ENCODE measurements around the gene PDXK.

Gene PDXK

GRCh38 chr21:43794311-43794710 is 75.4 kb downstream of the PDXK start:
- no peak for TF ChIP-seq CTCF (IDR thresholded peaks at IDR 0.05; ENCODE audit: borderline replicate concordance, insufficient read depth, low read depth, low read length)
- no peak overlapping the region for H3K4me3 ChIP-seq (ENCODE audit: low read depth, low read length)

- no peak for TF ChIP-seq CTCF (IDR thresholded peaks at IDR 0.05; ENCODE audit: borderline replicate concordance, insufficient read depth, low read depth, low read length)
- no peak overlapping the region for H3K4me3 ChIP-seq (ENCODE audit: low read depth, low read length)
These were observed 75.9 kb downstream of the PDXK start for GRCh38 chr21:43794857-43795256.

GRCh38 chr21:43797415-43797814 is 78.5 kb downstream of the PDXK start:
- no peak overlapping the region for H3K4me3 ChIP-seq (ENCODE audit: low read depth, low read length)
- no peak for TF ChIP-seq CTCF (IDR thresholded peaks at IDR 0.05; ENCODE audit: borderline replicate concordance, insufficient read depth, low read depth, low read length)

- TF ChIP-seq CTCF (IDR thresholded peaks at IDR 0.05; ENCODE audit: borderline replicate concordance, insufficient read depth, low read depth, low read length): no peak
- no peak overlapping the region for H3K4me3 ChIP-seq (ENCODE audit: low read depth, low read length)
These were observed 79.2 kb downstream of the PDXK start for GRCh38 chr21:43797925-43798715.

- no peak overlapping the region for H3K4me3 ChIP-seq (ENCODE audit: low read depth, low read length)
- TF ChIP-seq CTCF (IDR thresholded peaks at IDR 0.05; ENCODE audit: borderline replicate concordance, insufficient read depth, low read depth, low read length): no peak
These were observed 80.4 kb downstream of the PDXK start for GRCh38 chr21:43799301-43799840.

GRCh38 chr21:43800124-43800523 is 81.2 kb downstream of the PDXK start:
- H3K4me3 ChIP-seq (ENCODE audit: low read depth, low read length): no peak overlapping the region
- no peak for TF ChIP-seq CTCF (IDR thresholded peaks at IDR 0.05; ENCODE audit: borderline replicate concordance, insufficient read depth, low read depth, low read length)

GRCh38 chr21:43800566-43800965 is 81.6 kb downstream of the PDXK start:
- no peak overlapping the region for H3K4me3 ChIP-seq (ENCODE audit: low read depth, low read length)
- TF ChIP-seq CTCF (IDR thresholded peaks at IDR 0.05; ENCODE audit: borderline replicate concordance, insufficient read depth, low read depth, low read length): no peak

Measured in GM12875 (cell line).